Measurements from ENCODE around the gene SEC24D.

GRCh38 chr4:118833192-118833820 lies 2.6 kb downstream of the SEC24D start:
- TF ChIP-seq EZH2 (IDR thresholded peaks at IDR 0.05; ENCODE audit: low read length, unreplicated experiment): no peak
- TF ChIP-seq CTCF (conservative IDR thresholded peaks at IDR 0.05; ENCODE audit: low read depth, low read length): no peak
- no peak for TF ChIP-seq EZH2phosphoT487 (IDR thresholded peaks at IDR 0.05; ENCODE audit: borderline replicate concordance, low read length)

Data from PC-3 (cell line).